HepG2 (cell line): Measurements from ENCODE around the gene LRSAM1. TPM values are rescaled to one million over a fixed set of nuclear protein-coding genes. Genes with fewer than 3 reads are reported as not detected.

ENCODE experiments used
- CREM ChIP-seq, 2 experiments: sonication (generic) in 1 of 2; formaldehyde crosslinking in 1 of 2; IDR thresholded peaks; 2 replicates each; pipeline versions ENCODE4 v1.4.0 to v1.6.1; 2016 to 2020; ENCODE audit warnings: antibody characterized with exemption in 1 of 2, mild to moderate bottlenecking in 1 of 2, missing genetic modification reagents in 1 of 2
- ETV5 ChIP-seq: IDR thresholded peaks from 2 replicates; pipeline ENCODE4 v1.6.1; 2018; ENCODE audit warnings: missing biosample characterization, missing genetic modification reagents, inconsistent platforms, borderline replicate concordance
- FOXC1 ChIP-seq: sonication (generic); formaldehyde crosslinking; IDR thresholded peaks from 2 replicates; pipeline ENCODE4 v1.8.0; 2022; ENCODE audit warnings: mild to moderate bottlenecking, missing genetic modification reagents, borderline replicate concordance
- MBNL3 ChIP-seq: fragments of 250-450 bp; sonication (Bioruptor Pico); conservative IDR thresholded peaks from 2 replicates; pipeline ENCODE4 v1.8.0; 2022; ENCODE audit warnings: mild to moderate bottlenecking, inconsistent platforms
- MLLT10 ChIP-seq: sonication (generic); formaldehyde crosslinking; IDR thresholded peaks from 2 replicates; pipeline ENCODE4 v1.4.0; 2020; ENCODE audit warnings: missing genetic modification reagents
- NAIF1 ChIP-seq: sonication (generic); formaldehyde crosslinking; IDR thresholded peaks from 2 replicates; pipeline ENCODE4 v1.5.0; 2020; ENCODE audit warnings: mild to moderate bottlenecking, missing genetic modification reagents, borderline replicate concordance
- PTBP1 ChIP-seq: fragments of 200-400 bp; formaldehyde crosslinking; IDR thresholded peaks from 2 replicates; pipeline ENCODE4 v1.6.1; 2018; ENCODE audit warnings: low read length, low read depth; ENCODE audit not compliant: poor library complexity, severe bottlenecking
- SIN3A ChIP-seq: IDR thresholded peaks from 2 replicates; pipeline ENCODE4 v1.6.1; 2011; ENCODE audit warnings: low read depth, mild to moderate bottlenecking, control low read depth, low read length, borderline replicate concordance
- SOX5 ChIP-seq: IDR thresholded peaks from 2 replicates; pipeline ENCODE4 v1.6.1; 2016; ENCODE audit warnings: borderline replicate concordance
- ZFX ChIP-seq: sonication (generic); formaldehyde crosslinking; IDR thresholded peaks from 2 replicates; pipeline ENCODE4 v1.4.0; 2020; ENCODE audit warnings: mild to moderate bottlenecking, low read depth, missing genetic modification reagents, moderate library complexity
- ZNF484 ChIP-seq: sonication (generic); formaldehyde crosslinking; IDR thresholded peaks from 2 replicates; pipeline ENCODE4 v1.5.1; 2020; ENCODE audit warnings: mild to moderate bottlenecking, low read depth, missing genetic modification reagents, borderline replicate concordance
- ZNF574 ChIP-seq: sonication (generic); formaldehyde crosslinking; IDR thresholded peaks from 2 replicates; pipeline ENCODE4 v1.4.0; 2020; ENCODE audit warnings: missing genetic modification reagents
- ZNF609 ChIP-seq: sonication (generic); formaldehyde crosslinking; IDR thresholded peaks from 2 replicates; pipeline ENCODE4 v1.4.0; 2020; ENCODE audit warnings: mild to moderate bottlenecking, missing genetic modification reagents, borderline replicate concordance
- ZNF75D ChIP-seq: sonication (generic); formaldehyde crosslinking; IDR thresholded peaks from 2 replicates; pipeline ENCODE4 v1.8.1; 2023; ENCODE audit warnings: missing genetic modification reagents, mild to moderate bottlenecking, borderline replicate concordance
- polyA plus RNA-seq, 8 experiments: library from polyadenylated mRNA; depleted of rRNA in 3 of 8; stranded (reverse) in 7 of 8; unstranded in 1 of 8; fragments of >200 nt; fragmentation: Illumina TruSeq in 4 of 8; extraction: Trizol in 4 of 8; gene quantifications; 2 replicates each; pipeline versions ENCODE4 v1.2.1 to v1.2.3, GENCODE V29; 2011 to 2016; ENCODE audit warnings: low read depth in 4 of 8, missing spikeins in 1 of 8, mixed read lengths in 1 of 8; ENCODE audit not compliant: insufficient read depth in 1 of 8
- total RNA-seq, 5 experiments: library from RNA; depleted of rRNA; stranded (reverse); fragments of >200 nt; fragmentation: Illumina TruSeq; extraction: Trizol; gene quantifications; 2 replicates each; pipeline ENCODE4 v1.2.3, GENCODE V29; 2016; ENCODE audit warnings: low read depth in 1 of 5
- TF ChIP-seq, protein P1 (sequence below): sonication (generic); formaldehyde crosslinking; IDR thresholded peaks from 2 replicates; pipeline ENCODE4 v1.5.1; 2020; ENCODE audit warnings: mild to moderate bottlenecking, missing genetic modification reagents, moderate library complexity

The LRSAM1 gene
- total and polyA plus RNA-seq, 2 of the 13 experiments (the other 11 are each of a cell fraction or from before 2014, with no cell fraction given): 8.7 to 10.2 TPM

DNA sequence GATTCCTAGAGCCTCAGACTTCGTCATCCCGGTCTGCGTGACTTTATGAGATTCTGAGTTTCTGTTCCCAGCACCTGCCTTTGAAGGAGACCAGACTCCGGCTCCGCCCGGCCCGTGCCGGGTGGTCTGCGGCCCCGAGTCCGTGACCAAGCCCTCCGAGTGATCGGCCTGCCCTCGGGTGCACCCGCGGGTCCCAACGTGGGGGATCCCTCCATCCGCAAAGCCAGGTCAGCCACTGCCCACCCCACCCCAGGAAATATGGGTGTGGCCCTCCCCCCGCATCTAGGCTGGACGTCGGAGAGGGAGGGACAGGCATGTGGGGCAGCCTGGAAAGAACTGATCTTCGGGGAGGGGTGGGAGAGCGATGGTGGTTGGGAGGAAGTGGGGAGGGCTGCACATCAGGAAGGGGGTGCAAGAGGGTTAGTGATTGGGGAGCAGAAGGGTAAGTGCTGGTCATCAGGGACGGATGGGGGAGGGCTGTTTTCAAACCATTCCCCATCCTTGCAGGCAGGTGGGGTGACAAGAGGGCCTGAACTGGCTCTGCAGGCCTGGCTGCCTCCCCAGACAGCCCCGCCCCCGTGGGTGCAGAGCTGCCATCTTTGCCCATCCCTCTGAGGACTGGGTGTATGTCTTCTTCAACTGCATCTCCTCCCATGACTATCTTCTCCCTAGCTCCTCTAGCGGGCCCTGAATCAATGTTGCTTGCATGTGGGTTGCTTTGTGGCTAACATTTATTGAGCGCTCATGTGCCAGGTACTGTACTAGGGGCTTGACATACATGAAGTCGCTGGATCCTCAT is 747 bp downstream of the LRSAM1 start (continued):
- TF ChIP-seq, protein P1, sequence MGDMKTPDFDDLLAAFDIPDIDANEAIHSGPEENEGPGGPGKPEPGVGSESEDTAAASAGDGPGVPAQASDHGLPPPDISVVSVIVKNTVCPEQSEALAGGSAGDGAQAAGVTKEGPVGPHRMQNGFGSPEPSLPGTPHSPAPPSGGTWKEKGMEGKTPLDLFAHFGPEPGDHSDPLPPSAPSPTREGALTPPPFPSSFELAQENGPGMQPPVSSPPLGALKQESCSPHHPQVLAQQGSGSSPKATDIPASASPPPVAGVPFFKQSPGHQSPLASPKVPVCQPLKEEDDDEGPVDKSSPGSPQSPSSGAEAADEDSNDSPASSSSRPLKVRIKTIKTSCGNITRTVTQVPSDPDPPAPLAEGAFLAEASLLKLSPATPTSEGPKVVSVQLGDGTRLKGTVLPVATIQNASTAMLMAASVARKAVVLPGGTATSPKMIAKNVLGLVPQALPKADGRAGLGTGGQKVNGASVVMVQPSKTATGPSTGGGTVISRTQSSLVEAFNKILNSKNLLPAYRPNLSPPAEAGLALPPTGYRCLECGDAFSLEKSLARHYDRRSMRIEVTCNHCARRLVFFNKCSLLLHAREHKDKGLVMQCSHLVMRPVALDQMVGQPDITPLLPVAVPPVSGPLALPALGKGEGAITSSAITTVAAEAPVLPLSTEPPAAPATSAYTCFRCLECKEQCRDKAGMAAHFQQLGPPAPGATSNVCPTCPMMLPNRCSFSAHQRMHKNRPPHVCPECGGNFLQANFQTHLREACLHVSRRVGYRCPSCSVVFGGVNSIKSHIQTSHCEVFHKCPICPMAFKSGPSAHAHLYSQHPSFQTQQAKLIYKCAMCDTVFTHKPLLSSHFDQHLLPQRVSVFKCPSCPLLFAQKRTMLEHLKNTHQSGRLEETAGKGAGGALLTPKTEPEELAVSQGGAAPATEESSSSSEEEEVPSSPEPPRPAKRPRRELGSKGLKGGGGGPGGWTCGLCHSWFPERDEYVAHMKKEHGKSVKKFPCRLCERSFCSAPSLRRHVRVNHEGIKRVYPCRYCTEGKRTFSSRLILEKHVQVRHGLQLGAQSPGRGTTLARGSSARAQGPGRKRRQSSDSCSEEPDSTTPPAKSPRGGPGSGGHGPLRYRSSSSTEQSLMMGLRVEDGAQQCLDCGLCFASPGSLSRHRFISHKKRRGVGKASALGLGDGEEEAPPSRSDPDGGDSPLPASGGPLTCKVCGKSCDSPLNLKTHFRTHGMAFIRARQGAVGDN (CRISPR knock-in tag): peak; percentile 27
- TF ChIP-seq MBNL3 (CRISPR knock-in tag) (no peak), ZNF484 (CRISPR knock-in tag) (no peak), ZFX (CRISPR knock-in tag) (peak; percentile 48; the same call in 1 of the 2 replicates), MLLT10 (CRISPR knock-in tag) (no peak), SIN3A (peak; percentile 14; the same call in 1 of the 2 replicates), FOXC1 (CRISPR knock-in tag) (0 out of 2 replicates have a peak, but pooled peaks have one; percentile 22), ZNF574 (CRISPR knock-in tag) (0 out of 2 replicates have a peak, but pooled peaks have one; percentile 1), ETV5 (CRISPR knock-in tag) (0 out of 2 replicates have a peak, but pooled peaks have one; percentile 7), CREM (IDR thresholded peaks at IDR 0.05) (no peak), CREM (CRISPR knock-in tag; IDR thresholded peaks at IDR 0.05) (no peak), SOX5 (CRISPR knock-in tag) (peak; percentile 7; the same call in 1 of the 2 replicates), PTBP1 (no peak), ZNF609 (CRISPR knock-in tag) (0 out of 2 replicates have a peak, but pooled peaks have one; percentile 20), NAIF1 (CRISPR knock-in tag) (no peak), ZNF75D (CRISPR knock-in tag) (no peak)
